GM19468 (cell line): ENCODE measurements around the gene FOXA3.

Experiments used
- ATAC-seq: cut with Tn5 transposase; IDR thresholded peaks from one replicate; pipeline ENCODE4 v1.9.1; 2021; ENCODE audit warnings: mild to moderate bottlenecking, moderate library complexity, moderate number of reproducible peaks; ENCODE audit not compliant: unreplicated experiment; ENCODE audit errors: extremely low read depth

Gene FOXA3

DNA sequence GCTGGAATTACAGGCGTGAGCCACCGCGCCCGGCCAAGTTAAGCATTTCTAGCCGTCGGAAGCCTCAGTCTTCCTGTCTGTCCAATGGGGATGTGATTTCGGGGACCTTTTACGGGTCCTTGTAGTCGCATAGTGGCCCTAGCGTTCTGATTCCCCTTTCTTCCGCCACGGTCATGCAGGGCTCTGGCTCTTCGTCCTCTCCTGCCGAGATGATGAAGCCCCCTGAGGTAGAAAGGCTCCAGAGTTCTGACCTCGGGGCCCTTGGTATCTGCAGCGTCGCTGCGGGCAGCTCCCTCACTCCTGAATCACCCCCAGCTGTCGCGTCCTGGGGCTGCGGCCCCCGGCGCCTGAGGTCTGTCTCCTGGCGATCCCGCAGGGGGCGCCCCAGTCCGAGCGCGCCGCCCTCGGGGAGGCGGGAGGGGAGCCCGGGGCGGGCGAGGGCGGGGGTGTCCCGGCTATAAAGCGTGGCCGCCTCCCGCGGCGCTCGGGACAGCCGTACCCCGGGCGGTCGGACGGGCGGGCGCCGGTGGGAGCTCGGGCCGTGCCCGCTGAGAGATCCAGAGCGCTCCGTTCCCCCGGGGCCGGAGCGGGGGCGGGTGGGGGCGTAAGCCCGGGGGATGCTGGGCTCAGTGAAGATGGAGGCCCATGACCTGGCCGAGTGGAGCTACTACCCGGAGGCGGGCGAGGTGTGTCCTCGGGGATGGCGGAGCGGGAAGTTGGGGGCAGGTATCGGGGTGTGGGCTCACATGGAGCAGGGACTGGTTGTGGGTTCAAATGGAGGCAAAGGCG lies at the start of gene FOXA3:
Gene FOXA3, plus strand, starts transcription at position 487 of the 789 bp plus-strand sequence. Its CDS starts 131 bp downstream, at position 618.
- peak; percentile 30 for ATAC-seq

DNA sequence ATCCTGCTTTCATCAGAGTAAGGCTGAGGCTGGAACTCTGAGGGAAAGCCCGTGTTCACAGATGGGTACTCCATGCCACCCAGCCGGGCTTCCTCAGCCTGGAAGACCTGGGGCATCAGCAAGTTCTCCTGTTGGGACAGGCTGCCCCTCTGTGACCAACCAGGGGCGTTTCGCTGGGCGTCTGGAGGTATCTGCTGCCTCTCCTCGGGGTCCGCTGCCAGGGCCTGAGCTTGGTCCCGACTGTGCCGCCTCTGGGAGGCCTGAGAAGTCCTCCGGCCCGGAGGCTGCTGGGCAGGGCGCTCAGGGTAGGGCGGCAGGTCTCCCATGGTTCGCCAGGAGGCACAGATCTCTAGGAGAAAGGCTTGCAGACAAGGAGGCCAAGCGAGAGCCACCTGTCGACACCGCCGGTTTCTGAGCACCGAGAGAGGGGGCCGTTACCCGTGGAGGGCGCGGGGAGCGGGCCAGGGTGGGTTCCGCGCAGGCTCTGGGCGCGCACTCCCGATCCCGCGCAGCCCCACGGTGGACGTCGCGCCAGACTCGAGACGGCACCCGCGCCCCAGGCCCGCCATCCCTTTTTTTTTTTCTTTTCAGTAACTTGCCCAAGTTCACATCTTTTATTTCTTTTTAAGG lies 49.2 kb upstream of the FOXA3 start, which contains the start of gene RSPH6A:
Gene RSPH6A, minus strand, starts transcription at position 458 of the 630 bp plus-strand sequence. Its CDS starts 132 bp downstream, at position 326.
- no peak for ATAC-seq

DNA sequence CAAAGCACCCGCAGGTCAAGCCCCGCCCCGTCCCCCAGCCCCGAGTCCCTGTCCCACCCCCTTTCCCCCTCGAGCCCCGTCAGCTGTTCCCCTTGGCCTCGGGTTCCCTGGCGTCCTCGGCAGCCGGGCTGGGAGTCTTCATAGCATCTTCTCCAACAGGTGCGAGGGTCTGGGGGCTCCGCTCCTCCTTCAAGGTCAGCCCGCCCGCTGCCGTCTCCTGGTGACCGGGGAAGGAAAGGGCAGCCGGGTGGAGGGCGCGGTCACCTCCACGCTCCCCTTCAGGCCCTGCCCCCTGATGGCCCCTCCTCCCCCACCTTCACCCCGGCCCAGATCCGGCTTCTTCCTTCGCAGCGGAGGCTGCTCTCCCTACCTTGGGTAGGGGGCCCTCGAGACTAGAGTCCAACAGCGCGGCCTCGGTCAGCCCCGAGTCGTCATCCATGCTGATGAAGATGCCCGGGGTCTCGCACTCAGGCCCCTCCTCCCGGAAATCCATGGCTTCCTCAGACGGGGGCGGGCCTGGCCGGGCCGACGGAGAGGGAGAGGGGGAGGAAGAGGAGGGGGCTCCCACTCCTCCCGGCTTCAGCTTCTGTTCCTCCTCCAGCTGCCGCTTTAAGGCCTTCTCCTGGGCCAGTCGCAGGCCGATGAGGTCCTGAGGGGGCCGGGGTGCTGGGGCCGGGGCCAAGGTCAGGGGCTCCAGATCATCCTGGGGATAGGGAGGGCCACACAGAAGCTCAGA lies 48.5 kb upstream of the FOXA3 start:
- ATAC-seq = no peak

DNA sequence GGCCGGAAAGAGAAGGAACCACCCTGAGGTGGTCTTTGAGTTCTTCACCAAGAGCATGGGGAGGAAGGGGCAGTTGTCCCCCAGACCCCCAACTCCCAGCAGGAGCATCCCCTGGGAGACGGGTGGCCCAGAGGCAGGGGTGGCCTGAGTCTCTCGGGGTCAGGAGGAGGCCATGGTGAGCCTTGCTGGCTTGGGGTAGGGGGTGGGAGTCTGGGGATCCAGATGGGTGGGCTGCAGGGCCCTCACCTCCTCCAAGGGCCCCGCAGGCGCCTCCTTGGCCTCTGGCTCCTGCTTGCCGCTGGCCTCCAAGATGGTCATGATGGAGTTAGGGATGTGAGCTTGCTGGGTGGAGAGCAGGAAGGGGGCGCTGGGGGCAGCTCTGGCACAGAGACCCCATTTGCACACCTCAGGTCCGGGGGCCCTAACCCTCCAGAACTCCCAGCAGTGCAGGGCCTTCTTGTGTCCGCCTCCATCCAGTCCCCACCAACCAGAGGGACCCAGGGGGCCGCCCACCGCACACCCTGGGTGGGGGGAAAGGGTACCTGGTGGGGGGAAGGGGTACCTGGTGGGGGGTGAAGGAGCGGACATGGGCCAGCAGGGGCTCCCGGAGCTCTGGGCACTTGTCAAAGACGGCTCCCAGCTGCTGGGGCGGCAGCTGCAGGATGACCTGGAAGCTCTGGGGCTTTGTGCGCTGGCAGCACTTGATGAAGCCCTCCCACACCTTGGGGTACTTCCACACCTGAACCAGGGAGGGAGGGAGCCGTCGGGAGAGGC lies 47.7 kb upstream of the FOXA3 start:
- no peak for ATAC-seq

DNA sequence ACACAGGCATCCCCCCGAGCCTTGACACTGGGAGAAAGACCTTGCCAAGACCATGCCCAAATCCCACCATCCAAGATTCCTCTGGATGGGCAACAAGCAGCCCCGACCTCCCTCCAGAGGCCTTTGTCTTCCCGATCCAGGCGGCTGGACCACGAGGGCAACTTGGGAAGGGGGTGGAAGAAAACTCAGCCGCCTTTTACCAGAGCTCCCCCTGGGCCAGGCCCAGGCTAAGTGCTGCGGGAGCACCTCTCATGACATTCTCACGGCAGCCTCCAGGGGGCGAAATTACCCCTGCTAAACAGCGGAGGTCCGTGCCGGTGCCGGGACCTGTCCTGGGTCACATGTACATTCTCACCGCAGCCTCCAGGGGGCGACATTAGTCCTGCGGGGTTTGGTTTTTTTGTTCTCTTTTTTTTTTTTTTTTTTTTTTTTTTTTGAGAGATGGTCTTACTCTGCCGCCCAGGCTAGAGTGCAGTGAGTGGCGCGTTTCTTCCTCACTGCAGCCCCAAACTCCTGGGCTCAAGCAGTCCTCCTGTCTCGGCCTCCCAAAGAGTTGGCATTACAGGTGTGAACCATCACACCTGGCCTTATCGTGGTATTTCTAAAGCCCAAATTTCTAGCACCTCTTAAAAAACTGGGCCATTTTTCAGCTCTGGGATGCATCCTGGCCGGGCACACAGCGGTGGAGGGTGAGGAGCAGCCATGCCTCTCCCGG lies 47.0 kb upstream of the FOXA3 start:
- no peak for ATAC-seq

DNA sequence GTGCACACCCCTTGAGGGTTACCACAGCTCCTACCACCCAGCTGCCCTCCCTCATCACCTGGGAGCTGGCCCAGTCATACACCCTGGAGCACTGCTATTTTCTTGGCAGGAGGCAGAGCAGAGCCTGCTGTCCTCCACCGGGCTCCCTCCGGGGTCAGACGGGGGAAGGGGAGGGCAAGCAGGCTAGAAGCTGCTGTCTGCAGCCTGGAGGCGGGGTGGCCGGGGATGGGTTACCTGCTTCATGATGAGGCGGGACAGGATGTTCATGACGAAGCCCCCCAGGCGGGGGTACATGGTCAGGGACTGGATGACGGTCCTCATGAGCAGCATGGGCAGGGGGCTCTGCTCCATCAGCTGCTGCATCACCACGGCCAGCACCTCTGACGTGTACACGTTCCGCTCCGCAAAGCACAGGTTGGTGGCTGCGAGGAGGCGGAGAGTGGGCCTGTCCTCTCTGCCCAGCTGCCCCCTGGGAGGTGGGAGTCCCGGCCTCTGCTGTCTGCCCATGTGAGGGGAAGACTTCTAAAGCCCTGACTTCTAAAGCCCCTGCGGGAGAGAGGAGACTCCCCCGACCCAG lies 46.3 kb upstream of the FOXA3 start:
- ATAC-seq = no peak

DNA sequence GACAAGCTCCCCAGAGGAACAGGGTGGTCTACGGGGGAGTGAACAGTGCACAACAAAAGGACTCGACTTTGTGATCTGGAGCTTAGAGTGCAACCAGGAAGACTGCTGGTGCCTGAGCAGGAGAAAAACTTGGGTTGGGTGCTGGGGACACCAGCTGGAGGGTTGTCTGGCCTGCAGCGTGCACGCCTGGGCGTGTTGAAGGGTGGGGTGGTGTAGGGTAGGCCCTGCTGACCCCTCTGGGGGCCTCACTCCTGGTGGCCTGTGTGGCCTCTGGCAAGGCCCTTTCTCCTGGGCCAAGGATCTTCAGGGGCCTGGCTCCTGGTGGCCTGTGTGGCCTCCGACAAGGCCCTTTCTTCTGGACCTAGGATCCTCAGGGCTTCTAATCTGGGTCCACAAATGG lies 44.4 kb upstream of the FOXA3 start:
- no peak for ATAC-seq

DNA sequence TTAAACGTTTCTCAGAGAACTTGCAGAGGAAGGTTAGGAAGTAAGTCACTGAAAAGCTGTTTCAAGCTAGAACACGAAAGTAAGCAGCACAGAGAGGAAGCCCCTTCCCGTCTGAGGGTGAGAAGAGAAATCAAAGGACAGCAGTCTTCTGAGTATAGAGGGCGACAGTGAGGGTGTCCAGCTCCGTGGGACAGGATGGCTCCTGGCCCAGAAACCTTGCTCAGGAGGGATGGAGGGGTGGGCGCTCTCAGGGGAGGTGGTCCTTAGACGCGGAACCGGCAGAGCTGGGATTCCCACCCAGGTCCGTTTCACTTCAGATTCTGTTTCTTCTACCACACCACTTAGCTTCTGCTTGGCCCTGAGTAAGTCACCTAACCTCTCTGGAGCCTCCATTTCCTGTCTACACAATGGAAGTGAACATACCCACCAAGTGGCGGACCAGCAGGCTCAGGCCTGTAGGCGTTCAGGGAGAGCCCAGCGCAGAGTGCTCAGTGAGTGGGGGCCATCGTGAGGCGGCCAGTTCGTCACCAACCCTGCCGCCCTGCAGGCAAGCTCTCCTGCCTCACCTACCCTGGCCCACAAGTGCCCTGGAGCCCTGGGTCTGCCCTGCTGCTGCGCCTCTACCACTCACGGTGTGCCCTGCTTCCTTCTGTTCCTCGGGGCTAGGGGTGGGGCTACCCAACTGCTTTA lies 43.6 kb upstream of the FOXA3 start:
- ATAC-seq = no peak

DNA sequence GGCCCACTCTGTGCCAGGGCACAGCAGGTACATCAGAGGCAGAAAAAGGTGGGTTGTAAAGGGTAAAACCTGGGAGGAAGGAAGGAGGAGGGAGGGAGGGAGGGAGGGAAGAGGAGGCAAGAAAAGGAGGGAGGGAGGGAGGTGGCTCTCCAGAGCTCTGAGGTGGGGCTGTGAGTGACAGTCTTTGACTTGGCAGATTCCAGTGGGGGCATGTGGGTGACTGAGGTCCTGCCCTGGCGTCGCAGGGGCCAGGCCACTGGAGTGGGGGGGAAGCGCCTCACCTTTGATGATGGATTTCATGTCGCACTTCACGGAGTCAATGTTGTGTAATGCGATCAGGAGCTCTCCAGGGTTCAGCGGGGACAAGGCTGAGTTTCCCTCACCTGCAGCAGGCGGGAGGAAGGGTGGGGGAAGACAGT lies 43.0 kb upstream of the FOXA3 start:
- no peak for ATAC-seq

DNA sequence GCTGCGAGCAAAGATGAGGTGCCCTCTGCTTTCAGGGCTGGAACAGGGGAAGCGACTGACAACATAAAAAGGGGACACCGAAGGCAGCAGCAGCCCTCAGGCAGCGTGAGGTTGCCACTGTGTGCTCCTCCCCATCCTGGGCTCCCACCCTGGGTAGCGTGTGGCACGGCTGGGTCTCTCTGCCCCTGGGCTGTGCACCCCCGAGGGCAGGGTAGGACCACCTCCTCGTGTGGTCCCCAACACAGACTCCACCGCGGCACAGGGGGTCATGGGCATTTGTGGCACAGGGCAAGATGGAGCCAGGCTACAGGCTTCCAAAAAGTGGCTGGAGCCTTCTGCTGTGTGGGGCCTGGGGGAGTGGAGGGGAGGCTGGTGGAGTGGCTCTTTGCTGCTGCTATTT lies 42.6 kb upstream of the FOXA3 start:
- ATAC-seq = no peak

DNA sequence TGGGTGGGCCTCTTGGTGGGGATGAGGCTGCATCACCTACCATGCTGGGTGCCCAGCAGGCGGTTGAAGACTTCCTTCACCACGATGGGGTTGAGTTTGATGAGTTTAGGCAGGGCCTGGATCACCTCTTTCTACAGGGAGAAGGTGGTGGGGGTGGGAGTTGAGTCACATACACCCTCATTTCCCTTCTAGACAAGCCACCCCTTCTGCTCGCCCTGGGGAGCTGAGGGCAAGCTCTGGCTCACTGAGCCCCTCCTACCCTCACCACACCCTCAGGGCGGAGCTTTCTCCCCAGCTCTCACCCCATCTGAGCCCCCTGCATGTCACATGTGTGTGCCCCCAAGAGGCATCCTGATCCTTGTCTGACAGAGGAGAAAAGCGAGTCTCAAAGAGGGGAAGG lies 41.4 kb upstream of the FOXA3 start:
- ATAC-seq = no peak

DNA sequence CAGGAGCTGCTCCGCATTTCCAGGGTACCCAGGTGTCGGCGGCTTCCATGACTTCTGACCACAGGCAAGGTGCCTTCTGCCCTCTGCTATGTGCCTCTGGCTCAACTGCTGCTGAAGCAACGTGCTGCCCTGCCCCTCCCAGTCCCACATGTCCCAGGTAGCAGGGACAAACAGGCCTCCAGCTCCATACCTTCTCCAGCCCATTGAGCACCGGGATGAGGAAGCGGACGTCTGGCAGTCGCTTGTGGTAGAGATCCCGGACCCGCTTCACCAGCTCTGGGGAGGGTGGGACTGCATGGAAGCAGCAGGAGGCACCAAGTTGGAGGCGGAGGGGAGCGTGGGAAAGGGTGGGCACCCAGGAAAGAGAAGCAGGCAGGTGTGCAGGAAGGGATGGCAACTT lies 40.9 kb upstream of the FOXA3 start:
- ATAC-seq = no peak

DNA sequence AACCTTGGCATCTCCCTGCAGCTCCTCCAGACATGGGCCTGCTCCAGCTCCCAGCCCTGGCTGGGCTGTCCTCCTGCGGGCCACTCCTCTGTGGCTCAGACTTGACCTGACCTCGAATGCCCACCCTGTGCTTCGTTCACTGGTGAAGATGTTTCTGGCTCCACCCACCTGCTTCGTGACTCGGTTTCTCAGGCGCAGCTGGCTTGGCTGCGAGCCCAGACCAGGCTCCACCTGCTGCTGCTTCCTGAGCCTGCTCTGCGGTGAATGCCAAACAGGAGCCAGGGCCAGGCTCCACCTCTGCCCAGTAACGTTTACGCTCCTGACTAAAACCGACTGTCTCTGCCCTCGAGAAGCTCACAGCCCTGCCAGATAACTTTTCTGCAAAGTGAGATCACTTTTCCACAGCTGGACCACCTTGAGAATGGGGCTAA lies 40.1 kb upstream of the FOXA3 start:
- ATAC-seq = no peak

DNA sequence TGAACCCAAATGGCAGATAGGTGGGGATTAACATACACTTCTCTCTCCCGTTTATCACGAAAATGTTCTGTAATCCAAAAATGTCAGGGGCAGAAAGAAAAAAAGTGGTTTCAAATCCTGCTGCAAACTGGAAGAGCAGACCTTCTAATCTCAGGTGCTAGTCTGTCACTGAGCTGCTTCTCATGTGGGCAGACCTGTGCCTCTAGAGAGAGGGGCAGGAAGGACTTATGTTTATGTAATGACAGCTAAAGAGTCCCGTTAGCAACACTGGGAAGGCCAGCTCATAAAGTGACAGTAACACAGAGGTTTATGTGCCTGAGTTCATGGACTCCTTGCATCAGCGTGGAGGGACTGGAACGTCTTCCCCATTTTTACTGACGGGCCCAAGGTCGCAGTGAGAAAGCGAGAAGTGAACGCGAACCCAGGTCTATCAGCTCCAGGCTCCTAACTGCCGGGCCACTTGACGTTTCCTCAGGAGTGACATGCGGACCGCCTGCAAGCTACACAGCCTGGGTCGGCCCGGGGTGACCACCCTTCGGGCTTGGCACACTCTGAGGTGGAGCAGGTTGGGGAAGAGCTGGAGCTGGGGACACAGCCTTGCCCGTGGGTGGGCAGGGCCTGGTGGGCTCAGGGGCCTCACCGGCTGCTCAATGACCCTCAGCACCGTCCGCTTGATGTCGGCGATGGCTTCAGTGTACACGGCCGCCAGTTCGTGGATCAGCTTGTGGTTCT lies 39.4 kb upstream of the FOXA3 start:
- ATAC-seq = no peak

DNA sequence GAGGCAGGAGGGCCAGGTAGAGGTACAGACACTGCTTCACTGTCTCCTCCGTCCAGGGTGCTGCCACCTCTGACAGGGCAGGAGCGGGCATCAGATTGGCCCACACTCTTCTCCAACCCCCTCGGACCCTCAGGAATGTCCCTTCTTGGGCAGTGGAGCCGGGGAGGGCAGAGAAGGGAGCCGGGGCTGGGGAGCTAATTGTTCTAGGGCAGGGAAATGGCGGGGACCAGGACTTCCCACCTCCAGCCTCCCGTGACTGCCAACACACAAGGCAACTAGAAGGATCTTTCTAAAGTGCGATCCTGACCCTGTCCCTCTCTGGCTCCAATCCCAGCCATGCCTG lies 38.9 kb upstream of the FOXA3 start:
- no peak for ATAC-seq

DNA sequence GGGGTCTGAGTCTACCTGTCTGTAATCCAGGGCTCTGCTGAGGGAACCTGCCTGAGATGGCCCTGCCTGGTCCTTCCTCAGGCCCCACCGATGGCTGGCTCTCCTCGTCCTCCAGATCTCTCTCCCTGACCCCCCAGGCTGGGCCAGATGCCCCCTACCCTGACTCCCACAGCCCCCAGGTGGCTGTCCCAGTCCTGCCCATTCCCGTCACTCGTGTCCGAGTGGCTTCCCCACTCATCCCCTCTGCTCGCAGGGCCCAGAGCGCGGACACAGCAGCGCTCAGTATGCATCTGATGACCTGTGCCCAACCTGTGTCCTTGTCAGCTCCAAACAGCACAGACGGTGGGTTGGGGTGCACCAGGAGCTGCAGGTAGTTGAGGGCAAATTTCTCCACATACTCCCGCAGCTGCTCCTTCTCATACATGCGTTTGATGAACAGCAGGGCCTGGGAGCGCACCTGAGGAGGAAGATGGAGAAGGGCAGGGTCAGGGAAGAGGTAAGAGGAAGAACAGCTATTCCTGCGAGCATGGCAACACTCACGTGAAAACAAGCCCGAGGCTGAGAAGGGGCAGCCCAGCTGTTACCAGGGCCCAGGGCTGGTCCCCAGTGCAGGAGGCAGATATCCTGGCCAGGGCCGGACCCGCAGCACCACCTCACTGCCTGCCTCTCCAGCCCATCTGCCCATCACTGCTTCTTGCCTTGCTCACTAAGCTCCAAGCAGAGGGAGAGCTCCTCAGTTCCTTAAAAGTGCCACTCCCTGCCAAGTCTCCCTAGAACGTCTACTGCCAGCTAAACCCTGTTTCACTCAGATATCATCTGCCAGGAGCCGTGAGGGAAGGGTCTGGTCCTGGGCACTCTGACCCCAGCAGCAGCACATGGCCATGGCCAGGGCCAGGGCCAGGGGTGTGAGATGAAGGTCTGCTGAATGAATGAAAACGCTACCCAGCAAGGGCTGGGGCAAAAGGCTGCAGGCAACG lies 37.9 kb upstream of the FOXA3 start:
- no peak for ATAC-seq

DNA sequence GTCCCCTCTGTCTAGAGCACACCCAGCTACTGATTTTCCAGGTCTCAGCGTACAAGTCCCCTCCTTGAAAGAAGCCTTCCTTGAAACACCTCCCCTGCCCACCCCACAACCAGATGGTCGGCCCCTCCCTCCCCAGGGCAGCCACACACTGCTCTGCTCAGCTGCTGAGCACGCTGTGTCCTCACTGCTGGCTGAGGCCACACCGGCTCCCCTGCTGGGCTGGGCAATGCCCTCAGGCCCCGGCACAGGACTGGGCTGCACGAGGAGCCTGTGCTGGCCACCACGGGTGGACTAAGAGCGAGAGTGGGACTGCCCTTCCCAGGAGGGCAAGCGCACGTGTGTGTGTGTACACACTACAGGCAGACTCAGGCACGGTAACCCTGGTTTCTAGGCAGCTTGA lies 37.2 kb upstream of the FOXA3 start:
- no peak for ATAC-seq
